CD4-positive, alpha-beta T cell (primary cell): Measurements from ENCODE around the gene AMBRA1. TPM values are rescaled to one million over a fixed set of nuclear protein-coding genes. Genes with fewer than 3 reads are reported as not detected.

ENCODE experiments used
- ATAC-seq: fragments of 200-7000 bp; cut with Tn5 transposase; one replicate; pipeline ENCODE4 v1.10.0; 2022; ENCODE audit warnings: mild to moderate bottlenecking; ENCODE audit not compliant: poor library complexity
- CTCF ChIA-PET: fragments of 350-600 bp; sonication (Branson Sonifier 250); formaldehyde crosslinking; loops from one replicate; lab custom pipeline; 2021; ENCODE audit warnings: antibody characterized with exemption, inconsistent platforms; lab: Charles Lee
- POLR2A ChIA-PET: fragments of 350-600 bp; sonication (Branson Sonifier 250); formaldehyde crosslinking; loops from one replicate; lab custom pipeline; 2021; ENCODE audit warnings: antibody characterized with exemption, inconsistent platforms; lab: Charles Lee
- DNase-seq, 14 experiments: peaks; one replicate each; pipeline ENCODE4 v3.0.0-alpha.2; 2013 to 2020; ENCODE audit warnings: mixed read lengths in 2 of 14
- H3K27ac ChIP-seq, 2 donors: one replicate each; pipeline versions ENCODE4 v1.5.1 to v1.7.0; 2013; ENCODE audit warnings: low read length in 2 of 2, low read depth in 1 of 2, mild to moderate bottlenecking in 1 of 2
- H3K27me3 ChIP-seq, 2 experiments: 1 replicate in 1 of 2; 2 replicates in 1 of 2; pipeline versions ENCODE4 v1.6.1 to v1.7.0; 2013; ENCODE audit warnings: low read length in 2 of 2, control low read depth in 1 of 2, mild to moderate bottlenecking in 1 of 2, moderate library complexity in 1 of 2; ENCODE audit not compliant: insufficient read depth in 2 of 2, control insufficient read depth in 1 of 2
- H3K36me3 ChIP-seq: one replicate; pipeline ENCODE4 v1.6.1; 2013; ENCODE audit warnings: low read length, control low read depth; ENCODE audit not compliant: insufficient read depth
- H3K4me1 ChIP-seq: one replicate; pipeline ENCODE4 v1.6.1; 2013; ENCODE audit warnings: low read length, control low read depth; ENCODE audit not compliant: insufficient read depth
- H3K4me3 ChIP-seq: one replicate; pipeline ENCODE4 v1.5.1; 2013; ENCODE audit warnings: mild to moderate bottlenecking, low read length, moderate library complexity
- H3K9me3 ChIP-seq, 2 experiments: 1 replicate in 1 of 2; 2 replicates in 1 of 2; pipeline versions ENCODE4 v1.6.1 to v1.7.0; 2013; ENCODE audit warnings: low read length in 2 of 2, mild to moderate bottlenecking in 2 of 2, control low read depth in 1 of 2, moderate library complexity in 1 of 2; ENCODE audit not compliant: control insufficient read depth in 1 of 2, insufficient read depth in 1 of 2
- H3K27ac Mint-ChIP-seq: one replicate; pipeline ENCODE4 v1.8.0; 2020; ENCODE audit warnings: mixed read lengths
- H3K27me3 Mint-ChIP-seq: one replicate; pipeline ENCODE4 v1.8.0; 2021; ENCODE audit warnings: mixed read lengths
- H3K36me3 Mint-ChIP-seq: one replicate; pipeline ENCODE4 v1.8.0; 2021; ENCODE audit warnings: low read depth, mixed read lengths
- H3K4me1 Mint-ChIP-seq: one replicate; pipeline ENCODE4 v1.8.0; 2021; ENCODE audit warnings: low read depth, mixed read lengths
- H3K4me3 Mint-ChIP-seq: one replicate; pipeline ENCODE4 v1.8.0; 2020; ENCODE audit warnings: mild to moderate bottlenecking, mixed read lengths
- H3K9me3 Mint-ChIP-seq: one replicate; pipeline ENCODE4 v1.8.0; 2020; ENCODE audit warnings: mixed read lengths
- CTCF ChIP-seq: fragments of 200-600 bp; IDR thresholded peaks from one replicate; pipeline ENCODE4 v1.8.0; 2022; ENCODE audit warnings: antibody characterized with exemption, mild to moderate bottlenecking
- intact Hi-C, 2 experiments: fragments of 100-400 bp; cut with DNase I in 1 of 2; cut with micrococcal nuclease in 1 of 2; formaldehyde crosslinking; loops; one replicate each; pipeline versions ENCODE4 v1.15.1 to v1.9.0; 2023 to 2025; cut with DNase I, micrococcal nuclease
- total RNA-seq, 174 experiments: library from RNA in 2 of 174; stranded (reverse) in 2 of 174; gene quantifications; one replicate each; pipeline ENCODE4 v1.2.3 and lab custom pipeline; 2021 to 2026

Gene AMBRA1
- total RNA-seq, 2 experiments from 2014 or later: 29.4 to 31.9 TPM

GRCh38 chr11:46617972-46618314 is 24.1 kb upstream of the AMBRA1 start:
- H3K27me3 Mint-ChIP-seq: no peaks in the 10 kb centered on the region
- no peak for DNase-seq
- Histone ChIP-seq H3K9me3 (no peaks in the 10 kb centered on the region), H3K27me3 (no peaks in the 10 kb centered on the region), H3K27ac (peak overlapping the region; percentile 98 to 99), H3K36me3 (peaks cover 18% of the 10 kb centered on the region), H3K4me3 (peak overlapping the region; percentile 76), H3K4me1 (peaks cover 44% of the 10 kb centered on the region)
- no peaks in the 10 kb centered on the region for H3K9me3 Mint-ChIP-seq
- H3K4me1 Mint-ChIP-seq: peaks cover 53% of the 10 kb centered on the region
- intact Hi-C loops: loop anchor here (1.0 to 10.0 kb wide), 9 partner anchors 24 to 773 kb away; partner anchors contain the start of genes AMBRA1 (in 1 of the 2), ARHGAP1 (in 1 of the 2), CRY2 (in 1 of the 2) and ZNF408 (in 1 of the 2)
- peak overlapping the region; percentile 97 for H3K27ac Mint-ChIP-seq
- peaks cover 47% of the 10 kb centered on the region for H3K36me3 Mint-ChIP-seq
- CTCF ChIA-PET: interaction anchor here (0.7 to 2.3 kb wide), 11 partner anchors 10 to 934 kb away, joined by 3 to 9 read pairs (median 5); partner anchors contain the start of genes AMBRA1, ARHGAP1 and ZNF408
- peak overlapping the region; percentile 100 for H3K4me3 Mint-ChIP-seq
- POLR2A ChIA-PET: interaction anchor here (0.8 to 4.7 kb wide), 15 partner anchors 10 to 1097 kb away, joined by 3 to 35 read pairs (median 6); partner anchors contain the start of genes AGBL2, AMBRA1, ARHGAP1 and DDB2
- no peak for ATAC-seq
- peak; percentile 7 for TF ChIP-seq CTCF

GRCh38 chr11:46617134-46617971 is 23.5 kb upstream of the AMBRA1 start, which contains the start of the genes ATG13 and HARBI1:
ATG13 (plus strand) TSS chr11:46617553; CDS start chr11:46644292, 26,739 bp downstream.
HARBI1 (minus strand) TSS chr11:46617227; CDS start chr11:46616237, 990 bp downstream.
- ChIA-PET POLR2A (interaction anchor here (0.6 to 4.7 kb wide), 19 partner anchors 10 to 1098 kb away, joined by 3 to 35 read pairs (median 5); partner anchors contain the start of genes AGBL2, AMBRA1, ARHGAP1 and DDB2), CTCF (interaction anchor here (0.7 to 2.3 kb wide), 13 partner anchors 10 to 934 kb away, joined by 3 to 9 read pairs (median 3); partner anchors contain the start of genes AMBRA1, ARHGAP1 and ZNF408)
- peaks cover 12% of the 10 kb centered on the region for H3K36me3 ChIP-seq
- Mint-ChIP-seq H3K36me3 (peaks cover 41% of the 10 kb centered on the region), H3K4me3 (peak within 1 kb of the TSS; percentile 100), H3K27me3 (no peaks in the 10 kb centered on the region), H3K9me3 (no peaks in the 10 kb centered on the region), H3K27ac (peak within 1 kb of the TSS; percentile 97), H3K4me1 (peaks cover 49% of the 10 kb centered on the region)
- intact Hi-C loops: loop anchor here (1.0 to 10.0 kb wide), 9 partner anchors 23 to 773 kb away; partner anchors contain the start of genes AMBRA1 (in 1 of the 2), ARHGAP1 (in 1 of the 2), CRY2 (in 1 of the 2) and ZNF408 (in 1 of the 2)
- no peaks in the 10 kb centered on the region for H3K9me3 ChIP-seq
- ATAC-seq (peak; percentile 92), DNase-seq (peak; percentile 84 to 96 (median 90))
- peak within 1 kb of the TSS; percentile 98 to 99 for H3K27ac ChIP-seq
- peaks cover 44% of the 10 kb centered on the region for H3K4me1 ChIP-seq
- H3K4me3 ChIP-seq: peak within 1 kb of the TSS; percentile 76
- no peaks in the 10 kb centered on the region for H3K27me3 ChIP-seq
- peak; percentile 89 for TF ChIP-seq CTCF

- Mint-ChIP-seq H3K36me3 (peaks cover 36% of the 10 kb centered on the region), H3K27ac (peak overlapping the region; percentile 97), H3K27me3 (no peaks in the 10 kb centered on the region), H3K4me3 (peak overlapping the region; percentile 100), H3K4me1 (peaks cover 46% of the 10 kb centered on the region), H3K9me3 (no peaks in the 10 kb centered on the region)
- intact Hi-C loops: loop anchor here (1.0 to 10.0 kb wide), 9 partner anchors 22 to 772 kb away; partner anchors contain the start of genes AMBRA1 (in 2 of the 2), ARHGAP1 (in 1 of the 2), CRY2 (in 1 of the 2) and ZNF408 (in 1 of the 2)
- peaks cover 50% of the 10 kb centered on the region for H3K4me1 ChIP-seq
- ATAC-seq (no peak), DNase-seq (peak in 3 of 14 experiments; percentile 32 to 61 (median 47))
- no peak for TF ChIP-seq CTCF
- no peaks in the 10 kb centered on the region for H3K27me3 ChIP-seq
- peak overlapping the region; percentile 79 to 99 for H3K27ac ChIP-seq
- ChIA-PET POLR2A (interaction anchor here (0.8 to 4.7 kb wide), 13 partner anchors 15 to 598 kb away, joined by 3 to 35 read pairs (median 6); partner anchors contain the start of genes AMBRA1, ARHGAP1, DDB2 and ZNF408), CTCF (interaction anchor here (0.9 to 2.3 kb wide), 7 partner anchors 23 to 935 kb away, joined by 3 to 9 read pairs (median 5); partner anchors contain the start of genes AMBRA1, ARHGAP1 and ZNF408)
- no peaks in the 10 kb centered on the region for H3K9me3 ChIP-seq
- H3K36me3 ChIP-seq: peaks cover 7% of the 10 kb centered on the region
- peak overlapping the region; percentile 76 for H3K4me3 ChIP-seq
Measured at GRCh38 chr11:46616551-46617133, 22.8 kb upstream of the AMBRA1 start.
